GM18867 (cell line): Measurements from ENCODE around the gene PLA2G2C.
"Not testable (repeated sequence)": the region's sequence is repeated elsewhere in the genome, so short reads cannot be mapped to it uniquely, and the experiment has no call there.

Source experiments
- ATAC-seq: cut with Tn5 transposase; IDR thresholded peaks from one replicate; pipeline ENCODE4 v1.9.1; 2021; ENCODE audit warnings: mild to moderate bottlenecking, moderate library complexity; ENCODE audit not compliant: unreplicated experiment

Gene PLA2G2C, protein sequence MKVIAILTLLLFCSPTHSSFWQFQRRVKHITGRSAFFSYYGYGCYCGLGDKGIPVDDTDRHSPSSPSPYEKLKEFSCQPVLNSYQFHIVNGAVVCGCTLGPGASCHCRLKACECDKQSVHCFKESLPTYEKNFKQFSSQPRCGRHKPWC

DNA sequence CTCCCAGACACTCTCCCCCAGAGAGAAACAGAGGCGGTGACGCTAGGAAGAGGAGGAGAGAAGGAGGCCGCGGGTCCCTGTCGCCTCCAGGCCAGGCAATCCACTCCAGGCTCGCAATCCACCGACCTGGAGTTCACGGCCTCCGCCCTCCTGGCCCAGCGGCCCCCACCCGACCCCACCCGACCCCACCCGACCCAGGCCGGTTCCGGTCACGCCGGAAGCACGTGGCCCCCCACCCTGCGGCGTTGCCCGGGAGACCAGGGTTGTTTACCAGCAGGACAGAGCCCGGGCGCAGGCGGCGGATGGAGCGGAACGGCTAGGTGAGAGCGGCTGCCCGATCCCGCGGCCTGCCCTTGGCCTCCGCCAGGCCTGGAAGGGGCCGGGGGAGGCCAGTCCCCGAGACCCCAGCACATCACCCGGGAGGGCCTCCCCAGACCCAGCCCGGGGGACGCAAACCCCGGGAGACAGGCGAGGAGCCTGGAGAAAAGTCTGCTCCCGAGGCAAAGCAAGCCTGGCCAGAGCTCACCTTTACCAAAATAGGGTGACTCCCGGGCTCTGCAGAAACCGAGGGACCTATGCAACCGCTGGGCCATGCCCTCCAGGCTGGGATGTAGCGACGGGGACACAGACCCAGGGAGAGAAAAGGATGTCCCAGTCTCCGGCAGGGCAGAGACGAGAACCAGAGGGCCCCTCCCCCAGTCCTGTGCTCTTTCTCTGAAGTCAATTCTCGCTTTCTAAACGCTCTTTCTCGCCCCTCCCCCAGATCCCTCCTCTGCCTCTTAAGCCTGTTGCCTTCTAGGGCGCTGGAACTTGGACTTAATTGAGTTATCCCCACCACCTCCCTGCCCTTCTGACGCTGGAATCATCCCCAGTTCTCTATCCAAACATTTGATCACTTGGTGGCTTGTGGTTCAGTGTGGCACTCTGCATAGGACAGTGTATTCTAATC is at the start of gene PLA2G2C, which contains the start of gene UBXN10:
PLA2G2C (minus strand) TSS at position 685 of the 949 bp plus-strand sequence. CDS start 9,155 bp downstream, outside the sequence.
UBXN10 (plus strand) TSS at position 263 of the 949 bp plus-strand sequence. CDS start 4,466 bp downstream, outside the sequence.
- ATAC-seq, result no peak

DNA sequence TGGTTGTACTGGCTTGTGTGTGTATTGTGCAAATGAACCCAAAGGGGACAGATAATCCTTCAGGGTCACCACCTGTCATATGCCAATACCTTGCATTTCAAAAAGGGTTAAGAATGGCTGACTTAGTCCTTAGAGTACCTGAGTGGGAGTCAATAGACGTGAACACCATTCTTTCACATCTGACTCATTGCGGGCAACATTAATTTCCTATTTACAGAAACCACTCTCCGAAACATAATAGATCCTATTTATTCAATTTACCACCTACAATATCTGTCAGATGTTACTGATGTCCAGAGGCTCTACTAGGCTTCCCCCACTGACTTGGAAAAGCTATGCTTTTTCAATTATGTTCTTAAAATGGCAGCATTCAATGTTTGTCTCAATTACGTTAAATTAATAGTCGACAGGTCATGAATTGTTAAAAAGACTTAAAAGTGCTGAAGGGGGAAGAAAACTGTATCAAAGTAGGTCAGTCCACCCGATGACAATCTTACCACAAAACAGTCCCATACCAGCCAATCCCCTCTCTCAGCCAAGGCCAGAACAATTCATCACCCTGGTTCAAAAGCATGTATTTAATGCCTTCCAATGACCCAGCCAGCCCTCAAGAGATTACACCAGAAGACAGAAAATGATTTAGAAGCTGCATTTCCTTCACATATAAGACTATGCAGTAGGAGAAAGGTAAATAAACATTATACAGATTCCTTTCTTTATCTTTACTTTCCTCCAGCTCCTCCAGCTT is 48.6 kb upstream of the PLA2G2C start:
- no peak for ATAC-seq

DNA sequence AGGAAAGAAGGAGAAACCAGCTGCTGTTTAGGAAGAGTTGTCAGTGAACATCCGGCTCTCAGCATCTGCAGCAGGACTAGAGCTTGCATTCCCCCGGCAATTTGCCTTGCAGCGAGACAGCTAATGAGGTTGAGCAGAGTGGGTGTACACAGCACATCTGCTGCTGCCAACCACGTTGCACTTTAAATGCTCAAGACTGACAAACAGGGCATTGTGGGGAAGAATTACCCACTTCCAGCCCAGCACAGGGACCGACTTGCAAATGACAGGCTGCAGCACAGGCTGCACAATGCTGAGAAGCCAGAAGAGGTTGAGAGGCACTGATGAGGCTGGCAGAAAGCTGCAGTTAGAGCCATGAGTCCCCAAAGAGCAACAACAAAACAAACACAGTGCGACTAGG is 47.5 kb upstream of the PLA2G2C start:
- ATAC-seq, result no peak

DNA sequence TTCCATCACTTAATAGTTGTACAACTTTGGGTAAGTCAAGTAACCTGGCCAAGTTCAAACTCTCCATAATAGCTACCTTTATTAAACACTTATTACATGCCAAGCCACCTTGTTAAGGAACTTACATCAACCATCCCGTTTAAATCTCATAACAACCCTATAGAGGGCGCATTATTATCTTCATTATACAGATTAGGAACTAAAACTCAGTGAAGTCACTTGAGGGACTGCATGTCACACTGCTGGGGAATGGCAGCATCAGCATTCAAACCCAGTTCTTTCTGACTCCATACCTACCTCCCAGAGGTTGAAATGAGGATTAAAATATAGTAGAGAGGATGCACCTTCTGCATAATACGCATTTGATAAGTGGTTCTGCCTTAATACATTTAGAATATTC is 47.1 kb upstream of the PLA2G2C start:
- ATAC-seq, result no peak

DNA sequence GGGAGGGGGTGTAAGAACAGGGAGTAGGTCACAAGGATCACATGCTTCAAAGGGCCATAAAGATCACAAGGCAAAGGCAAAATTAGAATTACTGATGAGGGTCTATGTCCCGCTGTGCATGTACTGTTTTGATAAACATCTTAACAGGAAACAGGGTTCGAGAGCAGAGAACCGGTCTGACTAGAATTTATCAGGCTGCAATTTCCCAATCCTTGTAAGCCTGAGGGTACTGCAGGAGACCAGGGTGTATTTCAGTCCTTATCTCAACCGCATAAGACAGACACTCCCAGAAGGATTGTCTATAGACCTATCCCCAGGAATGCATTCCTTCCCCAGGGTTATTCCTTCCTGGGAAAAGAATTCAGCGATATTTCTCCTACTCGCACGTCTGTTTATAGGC is 46.2 kb upstream of the PLA2G2C start:
- ATAC-seq, result not testable (repeated sequence)

DNA sequence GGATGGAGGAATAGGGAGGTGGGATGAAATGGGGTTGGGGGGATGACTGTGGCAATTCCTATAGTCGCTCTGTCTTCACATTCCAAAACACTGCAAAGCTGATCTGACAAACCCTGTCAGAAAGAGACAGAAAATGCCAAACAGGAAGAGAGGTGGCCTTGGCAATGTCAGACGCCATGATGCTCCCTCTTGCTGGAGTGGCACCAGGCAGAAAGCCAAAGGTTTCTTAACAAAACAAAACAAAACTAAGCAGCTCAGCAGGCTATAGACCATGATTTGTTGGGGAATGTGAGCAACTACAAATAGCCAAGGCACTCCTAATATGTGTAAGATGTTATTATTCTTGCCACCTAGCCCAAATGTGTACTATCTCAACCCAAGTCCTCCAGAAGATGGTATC is 42.9 kb upstream of the PLA2G2C start:
- no peak for ATAC-seq

DNA sequence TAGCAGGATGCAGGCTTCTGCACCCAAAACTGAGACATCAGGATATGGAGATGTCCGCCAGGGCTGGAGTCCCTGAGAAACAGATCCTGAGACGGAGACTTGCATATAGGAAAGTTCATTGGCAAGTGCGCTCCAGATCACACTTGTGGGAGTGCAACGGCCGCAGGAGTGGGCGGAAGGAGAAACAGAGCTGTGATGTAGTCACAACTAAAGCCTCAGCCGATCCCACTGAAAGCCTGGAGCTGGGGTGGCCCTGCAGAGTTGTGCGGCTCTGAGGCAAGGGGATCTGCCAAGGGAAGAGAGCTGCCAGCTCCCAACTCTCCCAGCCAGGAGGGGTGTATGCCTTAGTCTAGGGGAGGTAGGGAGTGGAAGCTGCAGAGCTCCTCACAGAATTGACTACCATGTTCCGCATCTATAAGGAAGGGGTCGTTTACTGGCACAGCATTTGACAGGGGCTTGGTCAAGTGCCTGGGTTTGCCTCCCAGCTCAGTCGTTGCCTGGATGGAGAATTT is 42.1 kb upstream of the PLA2G2C start:
- no peak for ATAC-seq

DNA sequence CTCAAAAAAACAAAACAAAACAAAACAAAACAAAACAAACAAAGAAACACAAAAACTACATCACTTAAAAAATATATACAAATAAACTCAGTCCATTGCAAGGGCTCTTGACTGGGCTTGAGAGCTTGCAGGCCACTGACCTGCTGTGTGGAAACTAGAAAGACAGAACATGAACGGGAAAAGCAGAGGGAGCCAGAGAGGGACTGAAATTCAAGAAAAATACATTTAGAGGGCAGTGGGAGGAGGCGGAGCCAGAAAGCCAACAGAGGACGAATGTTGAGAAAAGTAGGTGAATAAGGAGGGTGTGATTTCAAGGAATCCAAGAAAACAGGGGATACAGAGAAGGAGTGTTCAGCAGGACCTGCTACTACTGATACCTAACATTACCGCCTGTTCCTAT is 41.4 kb upstream of the PLA2G2C start:
- ATAC-seq, result no peak

DNA sequence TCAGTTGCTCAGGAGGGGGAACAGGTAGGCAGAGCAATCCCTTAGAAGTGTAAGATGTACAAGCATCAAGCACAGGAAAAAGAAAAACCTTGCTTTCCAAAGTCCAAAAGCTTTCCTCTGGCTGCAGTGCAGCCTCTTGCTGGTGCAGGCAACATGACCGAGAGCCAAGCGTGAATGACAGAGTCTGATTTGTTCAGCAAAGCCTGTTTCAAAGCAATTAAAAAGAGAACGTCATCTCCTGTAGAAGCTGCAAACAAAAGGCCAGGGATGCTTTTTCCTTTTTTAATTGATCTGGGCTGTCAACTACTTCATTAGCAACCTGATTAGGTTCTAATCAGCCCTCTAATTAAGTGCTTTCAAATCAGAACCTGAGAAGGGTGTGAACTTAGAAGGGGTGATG is 38.2 kb upstream of the PLA2G2C start:
- ATAC-seq, result no peak

DNA sequence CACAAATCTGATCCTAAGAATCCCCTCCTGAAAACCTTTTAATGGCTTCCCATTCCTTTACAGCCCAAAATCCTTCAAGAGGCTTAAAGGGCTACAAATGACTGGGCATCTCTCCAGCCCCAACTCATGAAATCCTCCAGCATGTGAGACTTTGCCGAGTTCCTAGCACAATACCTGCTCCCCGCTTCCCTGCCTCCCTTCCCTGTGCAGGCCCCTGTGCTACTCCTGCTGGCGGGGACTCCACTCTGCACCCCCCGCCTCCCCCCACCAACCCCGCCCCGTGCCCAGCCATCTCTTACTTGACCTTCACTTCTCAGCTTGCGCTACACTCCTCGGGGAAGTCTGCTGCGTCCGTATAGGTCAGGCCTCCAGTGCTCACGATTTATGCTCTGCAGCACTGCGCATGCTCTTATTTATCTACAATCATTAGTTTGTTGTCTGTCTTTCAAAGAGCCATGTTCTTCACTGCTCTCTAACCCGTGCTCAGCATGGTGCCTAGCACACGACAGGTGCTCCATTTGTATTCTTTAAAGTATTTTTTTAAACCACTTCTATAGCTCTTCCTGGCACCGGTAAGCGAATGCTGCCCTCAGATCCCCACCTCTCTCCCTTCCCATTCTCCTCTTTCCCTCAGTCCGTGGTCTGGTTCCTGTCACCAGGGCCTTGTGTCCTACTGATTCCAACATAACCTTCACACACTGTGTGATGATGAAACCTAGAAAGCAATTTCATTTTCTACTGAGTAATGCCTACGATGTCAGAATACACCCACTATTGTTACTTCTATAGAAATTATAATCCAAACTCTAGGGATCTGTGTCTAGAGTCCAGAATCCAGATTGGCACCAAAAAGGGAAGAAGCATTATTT is 37.5 kb upstream of the PLA2G2C start:
- no peak for ATAC-seq

DNA sequence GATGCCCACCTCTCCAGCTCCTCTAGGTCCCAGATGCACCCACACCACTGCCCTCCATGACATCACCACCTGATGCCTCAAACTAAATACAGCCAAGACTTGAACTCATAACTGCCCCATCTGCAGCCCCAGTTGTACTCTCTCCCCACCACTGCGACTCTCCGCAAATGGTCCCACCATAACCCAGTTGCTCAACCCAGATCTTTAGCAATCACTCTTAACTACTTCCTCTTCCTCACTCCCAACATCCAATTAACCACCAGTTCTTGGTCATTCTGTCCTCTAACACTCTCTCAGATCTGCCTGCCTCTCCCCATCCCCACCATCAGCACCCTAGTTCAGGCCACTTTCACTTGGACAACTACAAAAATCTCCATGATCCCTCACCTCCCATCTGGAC is 36.8 kb upstream of the PLA2G2C start:
- ATAC-seq, result no peak

DNA sequence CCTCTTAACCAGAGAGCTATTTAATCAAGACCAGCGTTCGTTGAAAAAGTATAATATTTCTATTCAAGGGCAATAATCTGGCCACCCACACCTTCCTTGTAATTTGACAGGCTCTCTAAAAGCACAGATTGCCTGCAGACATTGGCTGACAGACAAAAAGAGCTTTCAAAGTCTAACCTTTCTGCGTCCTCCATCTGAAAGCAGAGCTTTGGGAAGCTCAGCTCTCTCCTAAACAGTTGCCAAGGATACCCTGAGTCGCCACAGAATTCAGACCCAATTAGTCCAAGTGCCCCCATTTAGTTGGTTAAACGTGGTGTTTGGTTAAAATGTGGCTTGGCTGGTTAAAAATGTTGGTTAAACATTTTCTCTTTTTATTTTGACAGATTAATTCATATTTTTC is 33.7 kb upstream of the PLA2G2C start:
- no peak for ATAC-seq

DNA sequence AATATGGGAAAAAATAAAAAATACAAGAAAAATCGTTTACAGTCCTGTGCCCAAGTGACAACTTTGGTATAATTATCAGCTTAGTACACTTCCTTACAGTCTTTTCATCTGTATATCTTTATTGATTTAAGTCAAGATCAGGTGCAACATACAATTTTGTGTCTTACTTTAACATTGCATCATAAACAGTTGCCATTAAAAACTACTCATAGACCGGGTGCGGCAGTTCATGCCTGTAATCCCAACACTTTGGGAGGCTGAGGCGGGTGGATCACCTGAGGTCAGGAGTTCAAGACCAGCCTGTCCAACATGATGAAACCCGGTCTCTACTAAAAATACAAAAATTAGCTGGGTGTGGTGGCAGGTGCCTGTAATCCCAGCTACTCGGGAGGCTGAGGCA is 32.7 kb upstream of the PLA2G2C start:
- not testable (repeated sequence) for ATAC-seq

DNA sequence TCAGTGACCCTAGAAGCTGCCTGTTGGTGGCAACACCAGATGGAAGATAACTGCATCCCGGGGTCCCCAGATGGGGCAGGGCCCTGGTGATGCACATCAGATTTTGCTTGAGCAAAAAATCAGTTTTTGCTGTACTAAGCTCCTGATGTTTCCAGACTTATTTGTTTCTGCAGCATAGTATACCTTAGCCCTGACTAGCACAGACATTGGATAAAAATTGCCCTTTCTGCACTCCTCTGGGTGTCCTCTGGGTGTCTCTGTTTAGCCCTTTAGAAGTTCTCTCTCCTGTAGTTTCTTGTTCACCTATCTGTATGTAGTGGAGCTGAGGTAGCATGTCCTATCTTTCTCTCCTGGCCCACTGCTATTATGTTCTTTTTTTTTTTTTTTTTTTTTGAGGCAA is 30.3 kb upstream of the PLA2G2C start:
- ATAC-seq, result no peak

DNA sequence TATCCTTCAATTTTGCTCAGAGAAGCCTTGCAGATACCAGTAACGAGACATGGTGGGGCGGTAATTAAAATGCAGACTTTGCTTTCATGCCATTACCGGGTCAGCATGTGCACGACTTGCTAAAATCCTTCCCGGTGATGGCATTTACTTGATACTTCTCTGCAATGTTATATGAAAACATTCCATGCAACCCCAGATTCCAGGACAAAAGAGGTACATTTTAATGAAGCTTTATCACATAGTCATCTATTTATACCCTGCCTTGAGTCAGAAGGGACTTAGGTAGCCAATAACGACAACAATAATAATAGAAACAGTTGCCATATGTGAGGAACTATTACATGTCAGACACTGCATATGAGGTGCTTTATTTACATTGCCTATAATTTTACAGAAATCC is 29.4 kb upstream of the PLA2G2C start:
- no peak for ATAC-seq

DNA sequence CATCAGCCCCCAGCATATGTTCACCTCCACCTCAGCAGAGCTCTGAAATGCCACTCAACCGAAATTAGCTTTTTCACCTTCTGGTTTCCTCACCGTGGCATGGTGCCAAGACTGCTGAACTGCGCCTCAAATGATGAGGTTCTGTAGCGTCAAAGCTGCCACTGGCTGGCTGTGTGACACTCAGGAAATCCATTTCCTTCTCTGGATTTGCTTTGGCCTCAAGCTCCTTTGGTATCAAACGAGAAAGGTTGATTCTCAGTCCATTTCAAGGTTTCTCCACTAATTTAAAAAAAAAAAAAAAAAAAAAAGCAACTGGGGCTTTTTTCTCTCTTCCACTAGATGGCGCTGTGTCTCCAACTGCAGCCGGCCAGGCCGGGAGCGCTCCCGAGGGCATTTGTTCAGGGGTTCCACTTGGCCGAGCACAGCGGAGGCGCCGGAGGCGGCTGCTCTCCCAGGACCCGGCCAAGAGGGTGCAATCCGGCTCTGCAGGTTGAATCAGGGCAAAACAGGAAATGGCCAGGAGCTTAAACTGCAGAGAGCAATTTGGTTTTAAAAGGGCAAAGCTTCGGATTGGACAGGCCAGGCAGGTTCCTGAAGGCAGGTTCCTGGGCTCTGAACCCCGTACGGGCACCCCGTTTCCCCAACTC is 26.5 kb upstream of the PLA2G2C start:
- ATAC-seq, result no peak

DNA sequence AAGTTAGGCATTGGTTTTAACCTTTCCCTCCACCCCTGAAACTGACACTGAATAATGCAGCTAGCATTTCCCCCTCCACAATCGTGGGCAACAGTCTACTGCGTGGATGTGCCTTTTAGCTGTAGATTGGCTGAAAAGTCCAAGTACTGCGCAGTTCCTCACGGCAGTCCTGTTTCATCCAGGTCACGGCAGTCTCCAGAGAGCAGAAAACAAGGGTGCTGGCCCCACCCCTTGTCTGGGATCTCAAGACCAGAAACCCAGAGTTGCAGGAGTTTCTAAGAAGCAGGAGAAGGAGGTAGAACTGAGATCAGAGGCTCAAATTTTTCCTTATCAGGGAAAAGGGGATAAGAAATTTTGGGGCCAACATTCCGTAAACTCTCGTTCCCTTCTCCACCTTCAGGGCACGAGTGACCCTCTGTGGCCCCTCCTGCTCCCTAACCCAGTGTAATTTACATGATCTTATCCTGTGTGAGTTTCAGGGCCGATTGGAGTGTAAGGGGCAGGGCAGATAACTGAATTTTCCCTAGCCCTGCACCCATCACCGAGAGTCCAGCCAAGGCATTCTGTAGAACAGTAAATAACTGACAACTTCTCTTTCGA is 25.9 kb upstream of the PLA2G2C start:
- no peak for ATAC-seq

DNA sequence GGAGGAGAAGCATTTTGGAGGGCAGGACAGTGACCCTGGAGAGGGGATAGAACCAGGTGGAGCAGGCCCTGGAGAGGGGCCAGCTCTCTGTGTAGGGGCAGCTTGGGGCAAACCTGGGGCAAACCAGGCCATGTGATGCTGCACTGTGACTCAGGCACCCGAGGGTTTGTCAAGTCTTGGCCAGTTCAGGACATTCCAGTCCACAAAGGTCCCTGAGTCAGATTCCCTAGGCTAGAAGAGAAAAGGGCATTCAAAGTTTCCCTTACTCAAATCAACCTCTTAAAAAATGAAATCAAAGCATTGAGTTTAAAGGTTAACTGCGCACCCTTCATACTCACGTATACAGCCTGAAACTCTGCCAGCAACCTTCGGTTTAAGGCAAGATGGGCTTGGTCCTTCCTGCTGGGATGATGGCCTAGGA is 25.2 kb upstream of the PLA2G2C start:
- no peak for ATAC-seq

DNA sequence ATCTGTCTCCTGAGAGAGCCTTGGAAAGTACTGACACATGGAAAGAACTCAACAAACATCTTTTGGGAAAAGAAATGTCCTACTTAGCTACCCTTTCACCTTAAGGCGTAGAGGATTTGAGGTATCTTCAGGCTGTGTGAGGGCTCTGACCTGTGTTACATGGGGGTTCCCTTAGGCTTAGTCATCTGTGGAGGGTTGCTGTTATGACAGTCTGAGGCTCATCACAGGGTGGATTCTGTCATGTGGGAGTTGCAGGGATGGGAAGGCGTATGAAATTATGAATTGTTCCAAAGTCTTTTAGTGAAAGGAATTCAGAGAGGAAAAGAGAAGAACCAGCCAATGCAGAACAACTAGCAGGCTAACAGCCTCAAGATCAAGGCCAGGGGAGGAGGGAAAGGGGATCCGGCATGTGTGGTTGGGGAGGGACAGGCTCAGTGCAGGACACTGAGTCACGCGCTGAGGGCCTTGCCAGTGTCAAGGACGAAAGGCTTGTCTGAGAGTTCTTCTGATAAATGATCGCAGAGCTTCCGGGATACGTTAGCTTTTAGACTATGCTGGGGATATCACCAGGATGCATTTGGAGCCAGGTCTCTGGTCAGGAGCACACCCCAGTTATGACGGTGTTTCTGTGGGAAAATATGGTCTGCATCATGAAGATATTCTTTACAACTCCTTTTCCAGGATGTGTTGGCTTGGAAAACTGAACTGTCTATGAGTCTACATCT is 24.6 kb upstream of the PLA2G2C start:
- no peak for ATAC-seq
